HG03575 (cell line): ENCODE measurements around the gene GSTM5.
"Not testable (repeated sequence)": the region's sequence is repeated elsewhere in the genome, so short reads cannot be mapped to it uniquely, and the experiment has no call there.

ENCODE experiments used
- ATAC-seq: cut with Tn5 transposase; IDR thresholded peaks from one replicate; pipeline ENCODE4 v1.9.1; 2021; ENCODE audit not compliant: unreplicated experiment, insufficient number of reproducible peaks, low FRiP score; ENCODE audit errors: extremely low read depth

GSTM5 gene

DNA sequence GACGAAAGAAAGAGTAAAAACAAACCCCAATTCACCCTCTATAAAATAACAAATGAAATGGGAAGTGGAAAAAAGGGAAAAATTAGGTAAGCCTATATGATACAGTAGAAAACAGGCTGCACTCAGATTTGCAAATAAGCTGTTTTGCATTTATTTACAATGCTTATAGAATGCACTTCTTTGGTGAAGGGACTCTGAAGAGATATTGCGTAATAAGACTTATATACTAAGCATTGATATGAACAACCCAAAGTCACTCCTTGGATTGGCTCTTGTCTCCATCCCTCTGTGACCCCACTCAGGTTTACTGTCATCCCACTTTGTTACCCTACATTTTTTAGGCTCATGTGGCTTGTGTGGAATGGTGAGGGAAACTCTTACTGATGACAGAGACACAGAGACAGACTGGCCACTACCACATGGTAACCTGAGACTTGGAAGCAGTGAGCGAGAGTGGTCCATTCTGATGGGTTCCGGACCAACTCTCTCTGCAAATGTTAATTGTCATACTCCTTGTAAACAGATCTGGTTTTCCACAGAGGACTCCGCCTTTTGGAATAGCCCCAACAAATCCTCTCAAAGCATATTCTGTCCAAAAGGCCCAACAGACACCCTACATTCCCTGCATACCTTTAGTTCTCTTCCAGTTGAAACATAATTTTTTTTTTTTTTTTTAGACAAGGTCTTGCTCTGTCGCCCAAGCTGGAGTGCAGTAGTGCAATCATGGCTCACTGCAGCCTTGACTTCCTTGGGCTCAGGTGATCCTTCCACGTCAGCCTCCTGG lies 11.0 kb downstream of the GSTM5 start:
- no peak for ATAC-seq

- no peak for ATAC-seq
Measured at GRCh38 chr1:109724933-109725332, 12.9 kb downstream of the GSTM5 start.

GRCh38 chr1:109725510-109725909 lies 13.5 kb downstream of the GSTM5 start:
- no peak for ATAC-seq

DNA sequence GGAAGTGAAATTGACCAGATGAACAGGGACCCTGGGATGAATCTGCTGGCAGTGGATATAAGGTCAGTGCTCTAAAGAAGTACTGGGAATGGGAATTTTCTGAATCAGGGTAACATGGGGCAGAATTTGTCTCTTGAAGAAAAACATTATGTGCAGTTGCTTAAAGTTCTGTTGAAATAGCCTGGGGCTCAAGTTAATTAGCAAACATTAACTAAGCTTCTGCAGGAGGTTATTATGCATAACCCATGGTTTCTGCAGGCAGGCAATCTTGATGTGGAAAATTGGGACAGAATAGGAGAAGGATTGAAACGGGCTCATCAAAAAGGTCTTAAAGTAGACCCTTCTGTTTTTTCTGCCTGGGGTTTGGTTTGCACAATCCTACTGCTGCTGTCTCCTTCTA lies 14.0 kb downstream of the GSTM5 start:
- no peak for ATAC-seq

GRCh38 chr1:109726728-109727373 lies 14.8 kb downstream of the GSTM5 start:
- ATAC-seq = no peak

DNA sequence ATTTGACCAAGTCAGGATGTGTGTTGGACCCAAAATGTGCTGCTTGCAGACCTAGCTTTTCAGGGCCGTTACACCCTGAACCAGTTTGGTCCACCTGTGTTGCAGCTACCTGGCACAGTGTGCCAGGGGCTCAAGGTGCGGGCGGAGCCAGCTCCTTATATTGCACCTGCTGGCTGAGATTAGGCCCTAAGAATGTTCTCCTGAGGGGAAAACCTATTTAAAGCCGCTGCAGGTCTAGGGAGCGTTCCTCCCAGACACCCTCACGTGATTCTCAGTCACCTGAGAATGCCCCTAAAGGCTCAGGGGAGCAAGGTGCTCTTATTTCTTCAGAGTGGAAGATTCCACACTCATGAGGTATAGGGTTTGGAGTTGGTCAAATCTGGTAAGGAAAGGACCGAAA lies 16.8 kb downstream of the GSTM5 start:
- ATAC-seq = no peak

DNA sequence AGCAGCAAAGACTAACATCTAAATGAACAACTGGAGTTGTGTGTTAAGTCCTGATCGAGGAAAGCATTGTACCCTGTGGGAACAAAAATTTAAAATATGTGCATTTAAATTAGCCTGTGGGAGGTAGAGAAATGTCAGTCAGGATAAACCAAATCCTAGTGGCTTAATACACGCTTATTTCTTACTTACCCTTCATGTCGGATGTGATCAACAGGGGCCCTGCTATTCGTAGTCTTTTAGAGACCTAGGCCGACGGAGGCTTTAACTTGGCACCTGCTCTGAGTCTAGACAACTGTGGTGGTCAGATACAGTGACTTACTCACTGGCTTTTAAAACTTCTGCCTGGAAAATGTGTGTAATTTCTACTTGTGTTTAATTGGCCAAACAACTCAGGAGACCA lies 18.6 kb downstream of the GSTM5 start:
- ATAC-seq = no peak

- no peak for ATAC-seq
Measured at GRCh38 chr1:109732390-109732881, 20.4 kb downstream of the GSTM5 start.

DNA sequence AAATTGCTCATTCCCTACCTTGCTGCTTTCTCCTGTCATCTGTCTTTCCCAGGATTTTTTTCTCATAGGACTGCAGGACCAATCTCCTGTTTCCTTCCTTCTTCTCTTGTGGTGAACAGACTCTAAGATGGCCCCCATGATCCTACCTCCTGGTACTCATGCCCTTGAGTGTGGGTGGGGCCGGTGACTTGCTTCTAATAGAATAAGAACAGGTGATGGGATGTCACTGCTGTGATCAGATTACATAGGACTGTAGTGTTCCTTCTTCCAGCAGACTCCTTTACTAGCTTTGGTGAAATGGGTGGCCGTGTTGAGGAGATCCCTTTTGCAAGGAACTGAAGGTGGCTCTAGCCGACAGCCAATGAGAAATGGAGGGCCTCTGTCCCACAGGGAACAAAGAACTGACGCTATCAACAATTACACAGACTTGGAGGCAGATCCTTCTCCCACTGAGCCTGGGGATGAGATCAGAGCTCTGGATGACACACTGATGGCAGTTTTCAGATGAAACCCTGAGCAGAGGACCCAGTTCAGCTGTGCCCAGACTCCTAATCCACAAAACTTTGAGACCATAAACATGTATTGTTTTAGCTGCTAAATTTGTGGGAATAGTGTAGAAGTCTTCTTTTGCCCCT lies 21.3 kb downstream of the GSTM5 start:
- no peak for ATAC-seq

DNA sequence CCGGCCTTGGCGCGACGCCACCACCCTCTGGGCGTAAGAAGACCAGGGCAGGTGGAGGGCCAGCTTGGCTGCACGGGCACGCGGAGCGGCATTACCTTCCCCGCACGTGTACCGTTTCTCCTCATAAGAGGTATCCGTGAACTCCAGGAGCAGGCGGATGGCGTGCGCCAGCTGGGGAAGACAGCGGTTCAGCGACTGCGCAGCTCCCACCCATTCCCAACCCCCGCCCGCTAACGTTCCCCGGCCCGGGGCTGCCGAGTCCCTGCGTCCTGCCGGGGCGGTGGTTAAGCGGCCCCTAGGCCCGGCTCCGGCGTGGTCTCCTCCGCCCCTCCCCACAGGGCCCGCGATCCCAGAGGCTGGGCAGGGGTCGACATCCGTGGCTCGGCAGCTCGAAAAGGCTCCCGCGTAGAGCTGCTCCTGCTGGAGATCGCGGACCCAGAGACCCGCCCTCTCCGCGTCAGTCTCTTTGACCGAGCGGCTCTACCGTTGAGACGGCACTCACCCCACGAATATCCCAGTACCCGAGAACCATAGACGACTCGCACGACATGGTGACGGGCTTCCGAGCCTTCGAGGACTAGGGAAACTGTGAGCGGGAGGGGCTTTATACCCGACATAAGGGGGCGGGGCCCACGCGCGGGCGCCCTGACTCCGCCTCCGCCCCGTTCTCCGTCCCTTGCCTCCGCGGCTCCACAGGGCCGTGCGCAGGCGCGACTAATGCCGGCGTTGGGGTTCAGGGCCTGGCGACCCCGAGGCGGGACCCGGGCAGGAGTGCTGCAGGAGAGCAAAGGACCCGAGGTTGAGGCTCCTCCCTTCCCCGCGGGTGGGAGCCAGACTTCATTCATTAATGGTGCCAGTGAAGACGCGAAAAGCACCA lies 27.9 kb downstream of the GSTM5 start:
- no peak for ATAC-seq

- ATAC-seq = no peak
Measured at GRCh38 chr1:109740615-109741373, 28.7 kb downstream of the GSTM5 start, which contains the start of gene GSTM3. Gene GSTM3 (minus strand): TSS chr1:109741038. CDS start chr1:109740287, 751 bp downstream.

DNA sequence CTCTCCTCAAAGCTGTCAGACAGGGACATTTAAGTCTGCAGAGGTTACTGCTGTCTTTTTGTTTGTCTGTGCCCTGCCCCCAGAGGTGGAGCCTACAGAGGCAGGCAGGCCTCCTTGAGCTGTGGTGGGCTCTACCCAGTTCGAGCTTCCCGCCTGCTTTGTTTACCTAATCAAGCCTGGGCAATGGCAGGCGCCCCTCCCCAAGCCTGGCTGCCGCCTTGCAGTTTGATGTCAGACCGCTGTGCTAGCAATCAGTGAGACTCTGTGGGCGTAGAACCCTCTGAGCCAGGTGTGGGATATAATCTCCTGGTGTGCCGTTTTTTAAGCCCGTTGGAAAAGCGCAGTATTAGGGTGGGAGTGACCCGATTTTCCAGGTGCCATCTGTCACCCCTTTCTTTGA lies 36.3 kb downstream of the GSTM5 start:
- ATAC-seq = not testable (repeated sequence)

DNA sequence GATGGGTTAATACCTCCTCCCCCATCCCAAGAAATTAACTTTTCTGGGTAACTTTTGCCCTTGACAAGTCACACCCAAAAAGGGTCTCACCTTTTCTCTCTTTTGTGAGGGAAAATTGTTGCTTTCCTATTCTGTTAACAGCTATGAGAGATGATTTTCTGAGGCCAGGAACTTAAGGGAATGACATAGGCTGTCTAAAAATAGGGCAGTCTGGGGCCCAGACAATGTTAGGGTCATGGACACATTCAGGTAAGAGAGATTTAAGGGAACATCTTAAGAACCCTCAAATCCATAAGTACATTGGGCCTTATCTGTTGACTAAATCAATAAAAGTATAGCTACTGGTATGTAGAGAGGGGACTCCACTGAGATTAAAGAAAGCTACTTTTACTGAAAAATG lies 37.2 kb downstream of the GSTM5 start:
- no peak for ATAC-seq

GRCh38 chr1:109750241-109750882 lies 38.3 kb downstream of the GSTM5 start:
- ATAC-seq = no peak

GRCh38 chr1:109750920-109751319 lies 38.9 kb downstream of the GSTM5 start:
- no peak for ATAC-seq

DNA sequence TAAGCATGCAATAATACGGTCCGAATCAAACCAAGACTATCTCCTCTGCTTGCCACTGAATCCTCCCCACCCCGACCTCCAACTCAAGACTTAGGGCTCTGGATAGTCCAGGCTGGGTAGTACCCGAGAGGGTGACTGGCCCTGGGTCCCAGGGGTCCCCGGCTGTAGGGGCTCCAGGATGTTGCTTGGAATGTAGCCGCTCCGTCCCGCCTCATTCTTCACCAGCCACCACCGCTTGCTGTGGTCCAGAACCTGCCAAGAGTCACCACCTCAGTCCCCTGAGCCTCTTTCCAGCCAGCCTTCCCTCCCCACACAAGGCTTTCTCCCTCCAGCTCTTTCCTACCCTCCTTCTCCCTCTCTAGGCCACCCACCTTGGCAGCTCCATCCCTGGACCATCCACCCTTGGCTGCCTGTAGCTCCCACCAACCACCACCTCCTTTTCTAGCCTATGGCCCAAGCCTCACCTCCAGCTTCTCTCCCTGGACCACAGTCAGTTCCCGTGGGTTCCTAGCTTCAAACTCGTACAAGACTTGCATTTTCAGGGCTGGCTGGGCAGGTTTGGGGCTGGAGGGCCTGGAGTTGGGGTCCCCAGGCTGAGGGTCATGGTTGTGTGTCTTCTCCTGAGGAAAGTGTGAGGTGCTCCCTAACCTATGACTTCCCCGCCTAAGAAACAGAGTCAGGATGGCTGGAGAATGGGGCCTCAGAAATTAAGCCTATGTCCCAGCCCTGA lies 39.6 kb downstream of the GSTM5 start:
- ATAC-seq = no peak

- ATAC-seq = no peak
Measured at GRCh38 chr1:109754738-109755137, 42.7 kb downstream of the GSTM5 start.
